Fibroblast of villous mesenchyme (primary cell): ENCODE data around the gene LHFPL2. TPM values are rescaled to one million over a fixed set of nuclear protein-coding genes. Genes with fewer than 3 reads are reported as not detected.

Source experiments
- DNase-seq: peaks from one replicate; pipeline ENCODE4 v3.0.0-alpha.2; 2010; ENCODE audit warnings: low read depth
- H3K4me3 ChIP-seq: 2 replicates; pipeline ENCODE4 v1.5.1; 2011; ENCODE audit warnings: low read depth, mild to moderate bottlenecking, low read length
- CTCF ChIP-seq: IDR thresholded peaks from 2 replicates; pipeline ENCODE4 v1.5.1; 2012; ENCODE audit warnings: low read depth, mild to moderate bottlenecking, low read length; ENCODE audit not compliant: insufficient read depth
- total RNA-seq: library from RNA; depleted of rRNA; stranded (reverse); fragments of >200 nt; gene quantifications from 2 replicates; pipeline ENCODE4 v1.2.3, GENCODE V29; 2012

Gene LHFPL2
- total RNA-seq, 1 donor, result 35.0 TPM

GRCh38 chr5:78588507-78588906, 60.1 kb downstream of the LHFPL2 start:
- DNase-seq, result no peak
- no peak overlapping the region for H3K4me3 ChIP-seq
- TF ChIP-seq CTCF, result no peak

GRCh38 chr5:78587775-78588291, 60.7 kb downstream of the LHFPL2 start:
- no peak for TF ChIP-seq CTCF
- no peak overlapping the region for H3K4me3 ChIP-seq
- DNase-seq, result peak; percentile 94

GRCh38 chr5:78587081-78587774, 61.3 kb downstream of the LHFPL2 start:
- no peak for TF ChIP-seq CTCF
- no peak overlapping the region for H3K4me3 ChIP-seq
- DNase-seq, result peak; percentile 59

DNA sequence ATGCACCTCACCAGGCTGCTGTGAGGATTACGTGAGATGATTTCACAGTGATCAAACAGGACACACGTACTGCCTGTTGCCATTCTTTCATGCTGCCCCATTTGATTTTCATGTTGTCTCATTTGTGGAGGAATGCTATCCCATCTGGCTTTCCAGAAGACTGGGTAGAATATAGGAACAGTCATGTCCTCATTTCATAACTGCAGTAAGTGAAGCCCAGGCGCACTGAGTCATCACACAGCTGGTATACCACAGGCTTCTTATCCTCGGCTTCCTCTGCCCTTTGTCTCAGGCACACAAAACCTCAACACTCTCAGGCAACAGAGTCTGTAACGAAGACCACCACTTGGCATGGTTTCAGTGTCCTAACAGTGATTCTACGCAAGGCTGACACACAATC, 62.3 kb downstream of the LHFPL2 start:
- no peak overlapping the region for H3K4me3 ChIP-seq
- peak; percentile 99 for DNase-seq
- TF ChIP-seq CTCF, result no peak

- TF ChIP-seq CTCF, result no peak
- no peak overlapping the region for H3K4me3 ChIP-seq
- no peak for DNase-seq
These were observed 70.6 kb downstream of the LHFPL2 start for GRCh38 chr5:78578015-78578414.

- DNase-seq, result peak; percentile 68
- no peak for TF ChIP-seq CTCF
- no peak overlapping the region for H3K4me3 ChIP-seq
These were observed 71.3 kb downstream of the LHFPL2 start for GRCh38 chr5:78577071-78577807.
